Measurements from ENCODE around the gene PINLYP.

- TF ChIP-seq POLR2A (IDR thresholded peaks at IDR 0.05; ENCODE audit: low read depth): no peak
- TF ChIP-seq CTCF (IDR thresholded peaks at IDR 0.05): no peak
- TF ChIP-seq POLR2AphosphoS5 (IDR thresholded peaks at IDR 0.05): no peak
- no peak for TF ChIP-seq EP300 (IDR thresholded peaks at IDR 0.05)
Measured at GRCh38 chr19:43609872-43610271, 34.3 kb downstream of the PINLYP start.

Measured in esophagus muscularis mucosa (tissue), 4 donors.